Upper lobe of left lung (tissue), 4 donors: ENCODE results near the gene ADM.

Source experiments
- CTCF ChIP-seq, 6 experiments: fragments of 450-650 bp in 4 of 6; fragments of 200-600 bp in 2 of 6; sonication (generic) in 2 of 6; IDR thresholded peaks; one replicate each; pipeline ENCODE4 v1.5.1; 2016 to 2019; ENCODE audit warnings: antibody characterized with exemption in 6 of 6
- POLR2AphosphoS5 ChIP-seq, 2 donors: sonication (generic); formaldehyde crosslinking; IDR thresholded peaks; one replicate each; pipeline ENCODE4 v1.5.1; 2017; ENCODE audit warnings: antibody characterized with exemption in 2 of 2

GRCh38 chr11:10287766-10288715 lies 16.8 kb upstream of the ADM start:
- no peak for TF ChIP-seq CTCF (IDR thresholded peaks at IDR 0.05)
- no peak for TF ChIP-seq POLR2AphosphoS5 (IDR thresholded peaks at IDR 0.05)
